GM12801 (cell line): ENCODE results near the gene COPS3.

Experiments
- CTCF ChIP-seq: IDR thresholded peaks from one replicate; pipeline ENCODE4 v1.5.1; 2011; ENCODE audit warnings: control low read depth; ENCODE audit not compliant: insufficient read length; ENCODE audit errors: extremely low read depth

Gene COPS3

DNA sequence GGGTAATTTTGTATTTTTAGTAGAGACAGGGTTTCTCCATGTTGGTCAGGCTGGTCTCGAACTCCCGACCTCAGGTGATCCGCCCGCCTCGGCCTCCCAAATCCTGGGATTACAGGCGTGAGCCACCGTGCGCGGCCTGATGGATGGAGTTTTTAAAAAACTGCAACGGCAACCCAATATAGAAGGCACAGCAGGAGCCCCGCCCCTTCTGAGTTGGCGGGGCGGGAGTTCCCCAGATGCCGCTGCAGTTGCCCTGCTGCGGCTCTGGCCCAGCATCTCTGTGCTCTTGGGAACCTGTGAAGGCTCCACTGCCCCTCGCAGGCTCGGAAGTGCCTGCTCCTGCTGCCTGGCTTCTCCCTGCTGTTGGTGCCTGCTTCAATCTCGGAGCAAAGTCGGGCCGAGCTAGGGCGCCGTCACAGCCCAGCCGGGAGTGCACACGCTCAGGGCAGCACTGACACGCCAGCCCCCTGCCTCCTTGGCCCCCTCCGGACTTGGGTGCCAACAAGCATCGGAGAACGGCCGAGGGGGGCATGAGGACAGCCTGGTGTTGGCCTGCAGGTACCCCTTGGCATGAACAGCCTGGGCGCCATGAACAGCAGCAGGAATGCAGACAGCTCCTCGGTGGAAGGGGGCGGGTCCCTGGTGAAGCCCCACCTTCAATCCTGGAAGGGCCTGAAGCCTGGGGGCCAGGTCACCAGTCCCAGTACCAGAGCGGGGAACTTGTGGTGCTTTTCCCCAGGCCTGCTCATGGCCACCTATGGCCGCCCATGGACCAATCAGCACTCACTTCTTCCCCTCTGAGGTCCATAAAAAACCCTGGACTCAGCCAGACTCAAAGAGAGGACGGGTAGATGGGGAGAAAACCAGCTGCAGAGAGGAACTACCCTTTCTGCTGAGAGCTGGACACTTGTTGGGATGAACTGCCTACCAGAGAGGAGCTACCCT lies 19.9 kb upstream of the COPS3 start:
- TF ChIP-seq CTCF, result no peak

DNA sequence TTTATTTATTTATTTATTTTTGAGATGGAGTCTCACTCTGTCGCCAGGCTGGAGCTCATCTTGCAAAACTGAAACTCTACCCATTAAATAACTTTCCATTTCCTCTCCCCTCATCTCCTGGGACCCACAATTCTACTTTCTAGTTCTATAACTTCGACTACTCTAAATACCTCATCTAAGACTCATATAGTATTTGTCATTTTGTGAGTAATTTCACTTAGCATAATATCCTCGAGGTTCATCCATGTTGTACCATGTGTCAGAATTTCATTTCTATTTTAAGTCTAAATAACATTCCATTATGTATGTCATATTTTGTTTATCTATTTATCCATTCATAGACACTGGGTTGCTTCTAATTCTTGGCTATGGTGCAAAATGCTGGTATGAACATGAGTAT lies 17.1 kb upstream of the COPS3 start:
- no peak for TF ChIP-seq CTCF

DNA sequence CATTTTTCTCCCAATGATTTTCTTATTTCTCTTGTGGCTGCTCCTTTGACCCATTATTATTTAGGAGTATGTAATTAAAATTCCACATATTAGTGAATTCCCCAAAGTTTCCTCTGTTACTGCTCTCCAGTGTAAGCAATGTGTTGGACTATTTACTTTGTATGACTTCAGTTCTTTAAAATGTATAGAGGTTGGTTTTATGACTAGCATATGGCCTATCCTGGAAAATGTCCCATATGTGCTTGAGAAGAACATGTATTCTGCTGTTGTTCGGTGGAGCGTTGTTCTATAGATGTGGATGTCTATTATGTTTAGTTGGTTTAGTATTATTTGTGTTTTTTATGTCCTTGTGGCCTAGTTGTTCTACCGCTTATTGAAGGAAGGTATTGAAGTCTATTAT lies 16.2 kb upstream of the COPS3 start:
- no peak for TF ChIP-seq CTCF

- TF ChIP-seq CTCF, result no peak
Measured at GRCh38 chr17:17295141-17295540, 14.1 kb upstream of the COPS3 start.

GRCh38 chr17:17289701-17290100 lies 8.7 kb upstream of the COPS3 start:
- no peak for TF ChIP-seq CTCF

GRCh38 chr17:17289086-17289485 lies 8.0 kb upstream of the COPS3 start:
- no peak for TF ChIP-seq CTCF

- no peak for TF ChIP-seq CTCF
Measured at GRCh38 chr17:17285951-17286350, 4.9 kb upstream of the COPS3 start.
